WTC11 (cell line): ENCODE measurements around the gene PAPPA2. TPM values are rescaled to one million over a fixed set of nuclear protein-coding genes. Genes with fewer than 3 reads are reported as not detected.

Source experiments
- ATAC-seq: fragments of 200-7000 bp; cut with Tn5 transposase; 2 replicates; pipeline ENCODE4 v1.10.0; 2021; ENCODE audit warnings: mild to moderate bottlenecking, moderate library complexity
- CTCF ChIA-PET: fragments of 300-600 bp; sonication (Branson Sonifier 250); formaldehyde crosslinking; loops from one replicate; lab custom pipeline; 2021; ENCODE audit warnings: antibody characterized with exemption; lab: Charles Lee
- POLR2A ChIA-PET: fragments of 350-600 bp; sonication (Branson Sonifier 250); formaldehyde crosslinking; loops from one replicate; lab custom pipeline; 2021; ENCODE audit warnings: antibody characterized with exemption; lab: Charles Lee
- DNase-seq: peaks from one replicate; pipeline ENCODE4 v3.0.0; 2021; ENCODE audit warnings: low spot score
- H3K27ac Mint-ChIP-seq: 2 replicates; pipeline ENCODE4 v1.8.0; 2021; ENCODE audit warnings: mixed read lengths
- H3K27me3 Mint-ChIP-seq: 2 replicates; pipeline ENCODE4 v1.8.0; 2021; ENCODE audit warnings: low read depth, mild to moderate bottlenecking, moderate library complexity, mixed read lengths
- H3K36me3 Mint-ChIP-seq: 2 replicates; pipeline ENCODE4 v1.8.0; 2021; ENCODE audit warnings: mixed read lengths
- H3K4me1 Mint-ChIP-seq: 2 replicates; pipeline ENCODE4 v1.8.0; 2022; ENCODE audit warnings: mixed read lengths
- H3K4me3 Mint-ChIP-seq: 2 replicates; pipeline ENCODE4 v1.8.0; 2021; ENCODE audit warnings: mild to moderate bottlenecking, moderate library complexity, mixed read lengths
- H3K9me3 Mint-ChIP-seq: 2 replicates; pipeline ENCODE4 v1.8.0; 2021; ENCODE audit warnings: mixed read lengths
- AFF4 ChIP-seq: sonication (generic); formaldehyde crosslinking; IDR thresholded peaks from 2 replicates; pipeline ENCODE4 v1.8.1; 2023; ENCODE audit warnings: mild to moderate bottlenecking, missing genetic modification reagents, borderline replicate concordance
- ARID4B ChIP-seq: sonication (generic); formaldehyde crosslinking; IDR thresholded peaks from 2 replicates; pipeline ENCODE4 v1.8.0; 2023; ENCODE audit warnings: missing genetic modification reagents, mild to moderate bottlenecking, borderline replicate concordance
- ATF3 ChIP-seq: sonication (generic); formaldehyde crosslinking; conservative IDR thresholded peaks from 2 replicates; pipeline ENCODE4 v1.8.1; 2022; ENCODE audit warnings: mild to moderate bottlenecking, missing genetic modification reagents
- CBFB ChIP-seq: sonication (generic); formaldehyde crosslinking; IDR thresholded peaks from 2 replicates; pipeline ENCODE4 v1.8.1; 2022; ENCODE audit warnings: mild to moderate bottlenecking, low read depth, missing genetic modification reagents
- GRHL2 ChIP-seq: fragments of 250-450 bp; sonication (Bioruptor Pico); IDR thresholded peaks from 2 replicates; pipeline ENCODE4 v1.8.0; 2022; ENCODE audit warnings: mild to moderate bottlenecking, moderate library complexity; ENCODE audit not compliant: insufficient replicate concordance, severe bottlenecking
- JAZF1 ChIP-seq: fragments of 250-450 bp; sonication (Bioruptor Pico); IDR thresholded peaks from 2 replicates; pipeline ENCODE4 v1.9.0; 2021; ENCODE audit warnings: moderate library complexity, mild to moderate bottlenecking, inconsistent platforms
- MYBL2 ChIP-seq: sonication (generic); formaldehyde crosslinking; IDR thresholded peaks from 2 replicates; pipeline ENCODE4 v1.8.1; 2023; ENCODE audit warnings: mild to moderate bottlenecking, moderate library complexity, missing genetic modification reagents
- NFYB ChIP-seq: sonication (generic); formaldehyde crosslinking; conservative IDR thresholded peaks from 2 replicates; pipeline ENCODE4 v1.8.0; 2022; ENCODE audit warnings: low read depth, missing genetic modification reagents
- OVOL2 ChIP-seq: fragments of 250-450 bp; sonication (Bioruptor Pico); IDR thresholded peaks from 2 replicates; pipeline ENCODE4 v1.9.0; 2021; ENCODE audit warnings: mild to moderate bottlenecking, borderline replicate concordance
- PREB ChIP-seq: sonication (generic); formaldehyde crosslinking; IDR thresholded peaks from 2 replicates; pipeline ENCODE4 v1.8.1; 2022; ENCODE audit warnings: mild to moderate bottlenecking, missing genetic modification reagents, moderate library complexity, borderline replicate concordance
- STAT6 ChIP-seq: sonication (generic); formaldehyde crosslinking; conservative IDR thresholded peaks from 2 replicates; pipeline ENCODE4 v1.8.1; 2023; ENCODE audit warnings: mild to moderate bottlenecking, low read depth, missing genetic modification reagents, moderate library complexity
- USF1 ChIP-seq: sonication (generic); formaldehyde crosslinking; IDR thresholded peaks from 2 replicates; pipeline ENCODE4 v1.8.0; 2022; ENCODE audit warnings: mild to moderate bottlenecking, missing genetic modification reagents
- ZBTB43 ChIP-seq: sonication (generic); formaldehyde crosslinking; IDR thresholded peaks from 2 replicates; pipeline ENCODE4 v1.8.1; 2023; ENCODE audit warnings: mild to moderate bottlenecking, missing genetic modification reagents
- ZNF232 ChIP-seq: sonication (generic); formaldehyde crosslinking; IDR thresholded peaks from 2 replicates; pipeline ENCODE4 v1.8.0; 2022; ENCODE audit warnings: mild to moderate bottlenecking, missing genetic modification reagents
- ZNF263 ChIP-seq: sonication (generic); formaldehyde crosslinking; IDR thresholded peaks from 2 replicates; pipeline ENCODE4 v1.8.1; 2022; ENCODE audit warnings: low read depth, mild to moderate bottlenecking, moderate library complexity, missing genetic modification reagents
- ZNF512 ChIP-seq: sonication (generic); formaldehyde crosslinking; IDR thresholded peaks from 2 replicates; pipeline ENCODE4 v1.8.1; 2022; ENCODE audit warnings: missing genetic modification reagents, borderline replicate concordance
- total RNA-seq: library from RNA; stranded (reverse); gene quantifications from 3 replicates; pipeline ENCODE4 v1.2.3, GENCODE V29; 2021

Gene PAPPA2
- total RNA-seq, 1 experiment from 2014 or later = 0.74 TPM

GRCh38 chr1:176559474-176559873, 96.5 kb downstream of the PAPPA2 start:
- POLR2A ChIA-PET = no interaction called here
- DNase-seq (no peak), ATAC-seq (peak; percentile 18)
- Mint-ChIP-seq H3K27me3 (no peaks in the 10 kb centered on the region), H3K9me3 (no peaks in the 10 kb centered on the region), H3K4me1 (peaks cover 30% of the 10 kb centered on the region), H3K4me3 (no peak overlapping the region), H3K36me3 (no peaks in the 10 kb centered on the region), H3K27ac (no peak overlapping the region)
- TF ChIP-seq ZNF232 (CRISPR knock-in tag) (no peak), USF1 (no peak), GRHL2 (no peak), CBFB (CRISPR knock-in tag) (no peak), AFF4 (CRISPR knock-in tag) (no peak), OVOL2 (CRISPR knock-in tag) (no peak), PREB (no peak), ZNF263 (CRISPR knock-in tag) (no peak), ATF3 (CRISPR knock-in tag) (no peak), NFYB (CRISPR knock-in tag) (no peak), ARID4B (CRISPR knock-in tag) (no peak), ZBTB43 (CRISPR knock-in tag) (no peak), ZNF512 (CRISPR knock-in tag) (no peak), MYBL2 (CRISPR knock-in tag) (no peak), STAT6 (CRISPR knock-in tag) (no peak), JAZF1 (CRISPR knock-in tag) (no peak)
- CTCF ChIA-PET = interaction anchor here (0.8 to 3.2 kb wide), 4 partner anchors 8 to 283 kb away, joined by 3 to 26 read pairs (median 6); no protein-coding TSS in a partner anchor
